ENCODE data around the gene ERGIC1.

Gene ERGIC1

GRCh38 chr5:172983542-172984243 is 149.6 kb downstream of the ERGIC1 start, which contains the start of gene ATP6V0E1:
Gene ATP6V0E1 (plus strand): TSS chr5:172983771. CDS start chr5:172983861, 90 bp downstream.
- Histone ChIP-seq H3K4me1 (ENCODE audit: insufficient read depth, low read length, poor library complexity, severe bottlenecking) (peaks cover 10% of the 10 kb centered on the region), H3K27me3 (ENCODE audit: insufficient read depth, low read length, poor library complexity, severe bottlenecking) (no peaks in the 10 kb centered on the region), H2AFZ (ENCODE audit: low read length) (peak within 1 kb of the TSS; percentile 85), H3K9me3 (ENCODE audit: insufficient read depth, low read depth, low read length) (no peaks in the 10 kb centered on the region), H3K9me2 (replicated peaks; ENCODE audit: low read depth, low read length) (no peaks in the 10 kb centered on the region), H3K4me2 (ENCODE audit: low read depth, low read length, poor library complexity, severe bottlenecking) (peak within 1 kb of the TSS; percentile 74), H3F3A (ENCODE audit: low read depth) (no peaks in the 10 kb centered on the region), H4K20me1 (ENCODE audit: insufficient read depth, low read length, poor library complexity, severe bottlenecking) (peaks cover 16% of the 10 kb centered on the region), H3K9ac (ENCODE audit: low read depth, low read length, poor library complexity, severe bottlenecking) (peak within 1 kb of the TSS; percentile 90), H3K4me3 (ENCODE audit: low read length, poor library complexity, severe bottlenecking) (peak within 1 kb of the TSS; percentile 99), H3K79me2 (ENCODE audit: insufficient read depth, low read length) (peaks cover 43% of the 10 kb centered on the region), H3K36me3 (ENCODE audit: insufficient read depth, low read length) (no peaks in the 10 kb centered on the region)
- TF ChIP-seq CTCF (conservative IDR thresholded peaks at IDR 0.05; ENCODE audit: low read length), result no peak
- TF ChIP-seq EZH2phosphoT487 (IDR thresholded peaks at IDR 0.05; ENCODE audit: borderline replicate concordance), result no peak

DNA sequence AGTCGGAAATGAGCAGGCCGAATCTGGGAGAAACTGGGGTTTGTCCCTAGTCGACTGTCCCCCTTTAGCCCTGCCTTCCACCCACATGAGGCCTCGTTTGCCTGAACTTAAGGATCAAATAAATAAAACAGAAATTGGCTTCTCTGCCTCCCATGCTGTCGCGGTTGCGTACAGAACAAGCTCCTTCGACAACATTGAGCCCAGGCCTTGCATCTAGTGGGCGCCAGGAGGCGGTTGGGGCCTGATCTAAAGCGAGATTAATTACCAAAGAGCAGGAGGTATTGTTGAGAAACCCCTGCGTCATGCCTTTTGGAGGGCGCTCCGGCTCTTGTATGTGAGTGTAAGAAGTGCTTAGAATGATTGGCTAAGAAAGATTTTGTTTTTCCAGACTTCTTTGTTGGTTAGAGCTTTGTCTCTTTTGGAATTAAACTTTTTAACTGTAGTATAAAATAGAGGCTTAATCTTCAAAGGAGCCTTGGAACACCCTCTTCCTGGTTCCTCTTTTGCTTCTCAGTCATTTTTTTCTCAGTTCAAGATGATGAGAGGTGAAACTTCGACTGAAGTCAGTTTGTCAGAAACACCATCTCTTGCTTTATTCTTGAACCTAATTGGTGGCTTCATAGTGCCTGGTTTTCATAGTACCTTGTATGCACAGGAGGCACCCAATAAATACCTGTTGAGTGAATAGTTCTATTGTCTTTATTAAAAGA is 150.3 kb downstream of the ERGIC1 start:
- H3K9me2 ChIP-seq (replicated peaks; ENCODE audit: low read depth, low read length), result no peaks in the 10 kb centered on the region
- H3K4me3 ChIP-seq (ENCODE audit: low read length, poor library complexity, severe bottlenecking), result peak overlapping the region; percentile 99
- H3F3A ChIP-seq (ENCODE audit: low read depth), result no peaks in the 10 kb centered on the region
- H4K20me1 ChIP-seq (ENCODE audit: insufficient read depth, low read length, poor library complexity, severe bottlenecking), result peaks cover 16% of the 10 kb centered on the region
- peak overlapping the region; percentile 74 for H3K4me2 ChIP-seq (ENCODE audit: low read depth, low read length, poor library complexity, severe bottlenecking)
- peak overlapping the region; percentile 85 for H2AFZ ChIP-seq (ENCODE audit: low read length)
- no peak for TF ChIP-seq EZH2phosphoT487 (IDR thresholded peaks at IDR 0.05; ENCODE audit: borderline replicate concordance)
- TF ChIP-seq CTCF (conservative IDR thresholded peaks at IDR 0.05; ENCODE audit: low read length), result peak; percentile 48
- no peaks in the 10 kb centered on the region for H3K9me3 ChIP-seq (ENCODE audit: insufficient read depth, low read depth, low read length)
- H3K27me3 ChIP-seq (ENCODE audit: insufficient read depth, low read length, poor library complexity, severe bottlenecking), result no peaks in the 10 kb centered on the region
- H3K79me2 ChIP-seq (ENCODE audit: insufficient read depth, low read length), result peaks cover 46% of the 10 kb centered on the region
- peaks cover 10% of the 10 kb centered on the region for H3K4me1 ChIP-seq (ENCODE audit: insufficient read depth, low read length, poor library complexity, severe bottlenecking)
- no peaks in the 10 kb centered on the region for H3K36me3 ChIP-seq (ENCODE audit: insufficient read depth, low read length)
- peak overlapping the region; percentile 90 for H3K9ac ChIP-seq (ENCODE audit: low read depth, low read length, poor library complexity, severe bottlenecking)

- peak overlapping the region; percentile 74 for H3K4me2 ChIP-seq (ENCODE audit: low read depth, low read length, poor library complexity, severe bottlenecking)
- H3F3A ChIP-seq (ENCODE audit: low read depth), result no peaks in the 10 kb centered on the region
- H3K79me2 ChIP-seq (ENCODE audit: insufficient read depth, low read length), result peaks cover 51% of the 10 kb centered on the region
- TF ChIP-seq EZH2phosphoT487 (IDR thresholded peaks at IDR 0.05; ENCODE audit: borderline replicate concordance) (no peak), CTCF (conservative IDR thresholded peaks at IDR 0.05; ENCODE audit: low read length) (no peak)
- H2AFZ ChIP-seq (ENCODE audit: low read length), result no peak overlapping the region
- peaks cover 10% of the 10 kb centered on the region for H3K4me1 ChIP-seq (ENCODE audit: insufficient read depth, low read length, poor library complexity, severe bottlenecking)
- H3K4me3 ChIP-seq (ENCODE audit: low read length, poor library complexity, severe bottlenecking), result peak overlapping the region; percentile 99
- H3K9ac ChIP-seq (ENCODE audit: low read depth, low read length, poor library complexity, severe bottlenecking), result peak overlapping the region; percentile 46
- H4K20me1 ChIP-seq (ENCODE audit: insufficient read depth, low read length, poor library complexity, severe bottlenecking), result peaks cover 16% of the 10 kb centered on the region
- H3K9me2 ChIP-seq (replicated peaks; ENCODE audit: low read depth, low read length), result no peaks in the 10 kb centered on the region
- H3K9me3 ChIP-seq (ENCODE audit: insufficient read depth, low read depth, low read length), result no peaks in the 10 kb centered on the region
- no peaks in the 10 kb centered on the region for H3K36me3 ChIP-seq (ENCODE audit: insufficient read depth, low read length)
- no peaks in the 10 kb centered on the region for H3K27me3 ChIP-seq (ENCODE audit: insufficient read depth, low read length, poor library complexity, severe bottlenecking)
Observed at GRCh38 chr5:172985596-172985995, 151.5 kb downstream of the ERGIC1 start.
